MV-4-11 (cell line): ENCODE data around the gene ZXDA.

Experiments
- DNase-seq: peaks from one replicate; lab custom pipeline; 2025; lab: John Stamatoyannopoulos, UW

Gene ZXDA

GRCh38 chrX:57871463-57871862 lies 38.8 kb downstream of the ZXDA start:
- DNase-seq = no peak
